ENCODE data around the gene PQBP1. TPM values are rescaled to one million over a fixed set of nuclear protein-coding genes. Genes with fewer than 3 reads are reported as not detected.
A peak's percentile ranks its signal among the peaks of the same experiment; 100 is the strongest.
"Not testable (repeated sequence)": the region's sequence is repeated elsewhere in the genome, so short reads cannot be mapped to it uniquely, and the experiment has no call there.

The PQBP1 gene
- total RNA-seq: 10 to 100 TPM; 46.4 to 90.7 (median 70.3) TPM

- peak within 1 kb of the TSS; percentile 54 to 59 for H3K4me3 ChIP-seq
- peak; percentile 88 to 90 for DNase-seq
- H3K27me3 ChIP-seq: no peaks in the 10 kb centered on the region
- no peaks in the 10 kb centered on the region for H3K9me3 ChIP-seq
- TF ChIP-seq CTCF (IDR thresholded peaks at IDR 0.05) (no peak), POLR2A (IDR thresholded peaks at IDR 0.05) (peak; percentile 71 to 83)
- peak within 1 kb of the TSS; percentile 86 to 95 for H3K27ac ChIP-seq
- H3K4me1 ChIP-seq: no peaks in the 10 kb centered on the region
- intact Hi-C loops (cut with DNase I; ENCODE audit: low total_unique reads): no loop called here
- no peaks in the 10 kb centered on the region for H3K36me3 ChIP-seq
Measured at GRCh38 chrX:48897625-48898306, at the start of gene PQBP1, which contains the start of gene TIMM17B. Gene PQBP1 (plus strand): TSS chrX:48897930. CDS start chrX:48898510, 580 bp downstream. Gene TIMM17B (minus strand): TSS chrX:48897768. CDS start chrX:48897749, 19 bp downstream.

- no peaks in the 10 kb centered on the region for H3K36me3 ChIP-seq
- H3K27ac ChIP-seq: no peak overlapping the region
- no peaks in the 10 kb centered on the region for H3K27me3 ChIP-seq
- intact Hi-C loops (cut with DNase I; ENCODE audit: low total_unique reads): no loop called here
- no peaks in the 10 kb centered on the region for H3K4me1 ChIP-seq
- no peaks in the 10 kb centered on the region for H3K9me3 ChIP-seq
- DNase-seq: no peak
- H3K4me3 ChIP-seq: no peak overlapping the region
- TF ChIP-seq POLR2A (IDR thresholded peaks at IDR 0.05): no peak
Measured at GRCh38 chrX:48848847-48849246, 48.9 kb upstream of the PQBP1 start.

- DNase-seq: no peak
- no peaks in the 10 kb centered on the region for H3K9me3 ChIP-seq
- intact Hi-C loops (cut with DNase I; ENCODE audit: low total_unique reads): no loop called here
- H3K4me3 ChIP-seq: no peak overlapping the region
- H3K27me3 ChIP-seq: no peaks in the 10 kb centered on the region
- TF ChIP-seq CTCF (IDR thresholded peaks at IDR 0.05) (no peak), POLR2A (IDR thresholded peaks at IDR 0.05) (no peak)
- H3K4me1 ChIP-seq: no peaks in the 10 kb centered on the region
- H3K36me3 ChIP-seq: no peaks in the 10 kb centered on the region
- no peak overlapping the region for H3K27ac ChIP-seq
Measured at GRCh38 chrX:48852857-48853256, 44.9 kb upstream of the PQBP1 start.

- H3K36me3 ChIP-seq; H3K4me1 ChIP-seq; H3K4me3 ChIP-seq; DNase-seq; H3K9me3 ChIP-seq; intact Hi-C loops (cut with DNase I; ENCODE audit: low total_unique reads); H3K27ac ChIP-seq; H3K27me3 ChIP-seq: not testable (repeated sequence)
Measured at GRCh38 chrX:48853494-48853893, 44.2 kb upstream of the PQBP1 start.

GRCh38 chrX:48854121-48854804 lies 43.5 kb upstream of the PQBP1 start:
- not testable (repeated sequence) for DNase-seq

GRCh38 chrX:48854898-48855297 lies 42.8 kb upstream of the PQBP1 start:
- H3K36me3 ChIP-seq: no peaks in the 10 kb centered on the region
- TF ChIP-seq POLR2A (IDR thresholded peaks at IDR 0.05) (no peak), CTCF (IDR thresholded peaks at IDR 0.05) (no peak)
- no peak overlapping the region for H3K4me3 ChIP-seq
- no peaks in the 10 kb centered on the region for H3K4me1 ChIP-seq
- no peak overlapping the region for H3K27ac ChIP-seq
- no peak for DNase-seq
- intact Hi-C loops (cut with DNase I; ENCODE audit: low total_unique reads): no loop called here
- no peaks in the 10 kb centered on the region for H3K9me3 ChIP-seq
- no peaks in the 10 kb centered on the region for H3K27me3 ChIP-seq

More at GRCh38 chrX:48854121-48854804, 43.5 kb upstream of the PQBP1 start:
- H3K4me3 ChIP-seq; H3K9me3 ChIP-seq; H3K4me1 ChIP-seq; H3K27ac ChIP-seq; intact Hi-C loops (cut with DNase I; ENCODE audit: low total_unique reads); H3K27me3 ChIP-seq; H3K36me3 ChIP-seq: not testable (repeated sequence)

All from uterus (tissue), 4 donors.